Epithelial cell of esophagus (primary cell): ENCODE results near the gene KAZN.

ENCODE experiments used
- DNase-seq: peaks from one replicate; pipeline ENCODE4 v3.0.0; 2010; ENCODE audit warnings: low read depth
- H3K4me3 ChIP-seq: 2 replicates; pipeline ENCODE4 v1.5.1; 2011; ENCODE audit warnings: mild to moderate bottlenecking, low read length, control low read depth
- CTCF ChIP-seq: IDR thresholded peaks from 2 replicates; pipeline ENCODE4 v1.5.1; 2011; ENCODE audit warnings: low read depth, mild to moderate bottlenecking, low read length, control low read depth, inconsistent platforms; ENCODE audit not compliant: insufficient read depth; ENCODE audit errors: missing control alignments

KAZN gene

GRCh38 chr1:14952626-14953314 is 354.3 kb downstream of the KAZN start:
- H3K4me3 ChIP-seq, result no peak overlapping the region
- no peak for DNase-seq
- no peak for TF ChIP-seq CTCF

GRCh38 chr1:14954210-14954609 is 355.7 kb downstream of the KAZN start:
- DNase-seq, result peak; percentile 60

GRCh38 chr1:14954930-14955329 is 356.4 kb downstream of the KAZN start:
- DNase-seq, result no peak
- no peak overlapping the region for H3K4me3 ChIP-seq
- no peak for TF ChIP-seq CTCF

More at GRCh38 chr1:14954210-14954609, 355.7 kb downstream of the KAZN start:
- TF ChIP-seq CTCF, result no peak
- H3K4me3 ChIP-seq, result no peak overlapping the region

GRCh38 chr1:14955402-14955801 is 356.9 kb downstream of the KAZN start:
- no peak for TF ChIP-seq CTCF
- peak; percentile 78 for DNase-seq
- H3K4me3 ChIP-seq, result no peak overlapping the region

GRCh38 chr1:14955976-14956375 is 357.5 kb downstream of the KAZN start:
- no peak for TF ChIP-seq CTCF
- DNase-seq, result no peak
- no peak overlapping the region for H3K4me3 ChIP-seq

GRCh38 chr1:14956579-14957195 is 358.2 kb downstream of the KAZN start:
- H3K4me3 ChIP-seq, result no peak overlapping the region
- TF ChIP-seq CTCF, result no peak
- no peak for DNase-seq
